HFF-Myc (cell line): ENCODE results near the gene FBXW11.
"Not testable (repeated sequence)": the region's sequence is repeated elsewhere in the genome, so short reads cannot be mapped to it uniquely, and the experiment has no call there.

ENCODE experiments used
- DNase-seq: peaks from one replicate; pipeline ENCODE4 v3.0.0-alpha.2; 2011; ENCODE audit warnings: low read depth; ENCODE audit errors: extremely low read depth
- H3K4me3 ChIP-seq: replicated peaks from 2 replicates; pipeline ENCODE4 v1.5.1; 2011; ENCODE audit warnings: low read depth, mild to moderate bottlenecking, control low read depth, low read length
- TF ChIP-seq, protein P1 (sequence below): IDR thresholded peaks from 2 replicates; pipeline ENCODE4 v1.5.1; 2012; ENCODE audit warnings: mild to moderate bottlenecking, low read depth, low read length, control low read depth; ENCODE audit errors: missing control alignments

The FBXW11 gene

DNA sequence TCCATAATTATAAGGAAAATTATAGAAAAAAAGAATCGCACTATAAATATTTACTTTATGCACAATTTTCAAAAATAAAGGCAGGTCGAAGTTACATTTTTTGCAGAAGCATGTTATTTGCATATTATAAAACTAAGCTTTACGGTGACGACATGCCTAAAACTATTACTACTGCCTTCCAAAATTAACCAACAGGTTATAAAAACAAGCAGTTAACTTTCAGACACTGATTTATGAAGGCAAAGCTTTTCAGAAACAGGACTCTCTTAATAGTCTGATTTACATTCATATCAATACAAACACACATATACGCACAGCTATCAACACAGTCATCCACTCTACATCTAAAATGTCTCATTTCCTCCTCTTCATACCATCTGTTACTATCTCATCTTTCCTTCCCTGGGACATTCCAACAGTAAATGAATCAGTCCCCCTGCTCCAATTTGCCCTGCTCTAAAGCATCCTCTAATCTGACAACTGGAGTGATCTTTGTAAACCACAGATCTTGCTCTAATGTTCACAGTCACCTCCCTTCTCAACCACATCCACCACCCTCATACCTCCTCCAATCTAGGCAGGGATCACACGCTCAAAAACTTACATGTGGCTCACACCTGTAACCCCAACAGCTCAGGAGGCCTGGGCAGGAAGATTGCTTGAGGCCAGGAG lies 21.6 kb downstream of the FBXW11 start:
- H3K4me3 ChIP-seq, result no peak overlapping the region
- DNase-seq, result peak; percentile 94
- TF ChIP-seq, protein P1, sequence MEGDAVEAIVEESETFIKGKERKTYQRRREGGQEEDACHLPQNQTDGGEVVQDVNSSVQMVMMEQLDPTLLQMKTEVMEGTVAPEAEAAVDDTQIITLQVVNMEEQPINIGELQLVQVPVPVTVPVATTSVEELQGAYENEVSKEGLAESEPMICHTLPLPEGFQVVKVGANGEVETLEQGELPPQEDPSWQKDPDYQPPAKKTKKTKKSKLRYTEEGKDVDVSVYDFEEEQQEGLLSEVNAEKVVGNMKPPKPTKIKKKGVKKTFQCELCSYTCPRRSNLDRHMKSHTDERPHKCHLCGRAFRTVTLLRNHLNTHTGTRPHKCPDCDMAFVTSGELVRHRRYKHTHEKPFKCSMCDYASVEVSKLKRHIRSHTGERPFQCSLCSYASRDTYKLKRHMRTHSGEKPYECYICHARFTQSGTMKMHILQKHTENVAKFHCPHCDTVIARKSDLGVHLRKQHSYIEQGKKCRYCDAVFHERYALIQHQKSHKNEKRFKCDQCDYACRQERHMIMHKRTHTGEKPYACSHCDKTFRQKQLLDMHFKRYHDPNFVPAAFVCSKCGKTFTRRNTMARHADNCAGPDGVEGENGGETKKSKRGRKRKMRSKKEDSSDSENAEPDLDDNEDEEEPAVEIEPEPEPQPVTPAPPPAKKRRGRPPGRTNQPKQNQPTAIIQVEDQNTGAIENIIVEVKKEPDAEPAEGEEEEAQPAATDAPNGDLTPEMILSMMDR, result no peak

DNA sequence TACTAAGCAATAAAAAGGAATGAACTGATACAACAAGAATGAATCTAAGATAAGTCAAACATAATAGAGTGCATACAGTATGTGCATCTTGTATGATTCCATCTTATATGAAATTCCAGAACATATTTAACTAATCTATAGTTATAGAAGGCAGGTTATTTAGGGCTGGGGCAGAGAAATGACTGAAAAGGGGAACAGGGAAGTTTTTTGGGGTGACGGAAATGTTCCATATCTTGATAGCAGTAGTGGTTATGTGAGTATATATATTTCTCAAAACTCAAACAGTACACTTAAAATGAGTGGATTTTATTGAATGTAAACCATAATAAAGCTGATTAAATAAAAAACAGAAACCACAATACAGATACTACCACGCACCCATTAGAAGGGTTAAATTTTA lies 24.6 kb downstream of the FBXW11 start:
- TF ChIP-seq, protein P1, result no peak
- H3K4me3 ChIP-seq, result no peak overlapping the region
- no peak for DNase-seq

DNA sequence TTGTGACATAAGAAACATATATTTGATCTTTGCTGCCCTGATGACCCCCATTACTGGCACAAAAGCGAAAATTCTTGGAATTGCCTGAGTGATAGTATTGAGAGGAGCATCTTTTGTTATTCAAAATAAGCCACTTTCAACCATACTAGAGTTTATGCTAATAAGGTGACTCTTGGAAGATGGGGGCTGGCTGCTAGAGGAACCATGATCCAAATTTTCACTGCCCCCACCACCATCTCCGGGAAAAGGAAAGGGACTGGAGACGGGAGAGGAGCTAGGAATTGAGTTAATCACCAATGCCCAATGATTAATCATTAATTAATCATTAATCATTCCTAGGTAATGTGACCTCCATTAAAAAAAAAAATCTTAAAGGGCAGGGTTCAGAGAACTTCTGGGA lies 25.6 kb downstream of the FBXW11 start:
- H3K4me3 ChIP-seq, result no peak overlapping the region
- no peak for DNase-seq
- TF ChIP-seq, protein P1, result no peak

DNA sequence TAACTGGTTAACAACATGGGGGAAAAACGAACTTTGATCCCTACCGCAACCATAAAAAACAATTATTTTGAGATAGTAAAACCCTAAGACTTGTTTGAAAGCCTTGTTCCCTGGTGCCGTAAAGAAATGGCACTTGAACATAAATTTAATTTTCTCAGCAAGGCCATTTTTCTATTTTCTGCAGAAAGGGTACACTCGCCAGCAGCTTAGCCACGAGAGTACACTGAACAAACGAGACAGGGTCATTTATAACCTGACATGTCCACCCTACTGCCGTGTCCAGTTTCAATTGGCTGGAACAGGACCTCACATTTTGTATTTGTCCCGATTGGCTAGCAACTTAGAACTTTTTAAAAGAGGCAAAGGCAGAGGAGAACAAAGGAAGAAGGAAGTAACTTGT lies 26.8 kb downstream of the FBXW11 start:
- TF ChIP-seq, protein P1, result no peak
- no peak for DNase-seq
- H3K4me3 ChIP-seq, result no peak overlapping the region

DNA sequence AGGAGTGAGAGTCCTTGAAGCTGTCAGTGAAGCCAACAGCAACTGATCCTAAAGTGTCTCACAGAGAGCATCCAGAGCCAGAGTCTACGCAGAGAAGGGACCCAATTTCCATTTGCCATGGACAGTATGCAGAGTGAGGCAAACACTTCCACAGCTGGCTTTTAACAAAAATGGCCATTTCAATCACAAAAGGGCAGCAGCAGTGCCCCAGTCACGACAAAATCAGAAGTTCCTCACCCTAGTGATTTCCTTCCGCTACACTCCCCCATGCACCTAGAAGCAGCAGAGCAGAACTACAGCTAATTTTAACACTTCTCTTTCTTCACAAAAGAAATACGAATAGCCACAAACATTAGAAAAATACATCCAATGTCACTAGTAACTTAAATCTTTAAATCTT lies 27.9 kb downstream of the FBXW11 start:
- TF ChIP-seq, protein P1, result no peak
- no peak overlapping the region for H3K4me3 ChIP-seq

DNA sequence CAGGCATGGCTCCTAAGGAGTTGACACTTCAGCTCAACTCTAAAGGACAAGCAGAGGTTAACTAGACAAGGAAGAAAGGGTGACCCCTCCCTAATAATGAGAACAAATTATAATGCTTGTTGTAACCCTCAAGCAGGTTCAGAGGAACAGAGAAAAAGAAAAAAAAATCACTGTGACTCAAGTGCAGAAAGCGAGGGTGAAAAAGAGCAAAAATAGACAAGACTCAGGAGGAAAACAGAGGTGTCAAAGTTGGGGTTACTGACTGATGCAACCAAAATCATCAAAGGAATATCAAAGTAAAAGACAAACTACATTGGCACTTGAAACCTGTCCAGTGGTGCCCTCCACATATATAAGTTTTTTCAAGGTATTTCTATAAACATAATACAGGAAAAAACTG lies 28.4 kb downstream of the FBXW11 start:
- DNase-seq, result no peak
- no peak overlapping the region for H3K4me3 ChIP-seq
- TF ChIP-seq, protein P1, result no peak

More for the DNA sequence above, 27.9 kb downstream of the FBXW11 start:
- DNase-seq, result no peak

DNA sequence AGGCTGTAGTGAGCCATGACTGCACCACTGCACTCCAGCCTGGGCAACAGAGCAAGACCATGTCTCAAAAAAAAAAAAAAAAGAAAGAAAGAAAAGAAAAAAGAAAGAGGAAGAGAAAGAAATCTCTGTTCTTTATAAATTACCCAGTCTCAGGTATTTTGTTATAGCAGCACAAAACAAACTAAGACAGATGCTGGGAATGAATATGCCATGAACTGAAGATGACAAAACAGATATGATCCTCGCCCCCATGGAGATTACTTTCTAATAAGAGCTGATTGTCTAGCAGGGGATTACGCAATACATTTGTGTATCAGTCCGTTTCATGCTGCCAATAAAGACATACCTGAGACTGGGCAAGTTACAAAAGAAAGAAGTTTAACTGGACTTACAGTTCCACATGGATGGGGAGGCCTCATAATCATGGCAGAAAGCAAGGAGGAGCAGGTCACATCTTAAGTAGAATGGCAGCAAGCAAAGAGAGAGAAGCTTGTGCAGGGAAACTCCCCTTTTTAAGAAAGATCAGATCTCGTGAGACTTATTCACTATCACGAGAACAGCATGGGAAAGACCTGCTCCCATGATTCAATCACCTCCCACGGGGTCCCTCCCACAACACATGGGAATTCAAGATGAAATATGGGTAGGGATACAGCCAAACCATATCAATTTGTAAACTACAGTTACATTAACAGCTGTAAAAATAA lies 29.0 kb downstream of the FBXW11 start:
- not testable (repeated sequence) for DNase-seq, H3K4me3 ChIP-seq
